ENCODE data around the gene ITGB6. TPM values are rescaled to one million over a fixed set of nuclear protein-coding genes. Genes with fewer than 3 reads are reported as not detected.
"Not testable (repeated sequence)": the region's sequence is repeated elsewhere in the genome, so short reads cannot be mapped to it uniquely, and the experiment has no call there.

The ITGB6 gene
- polyA plus RNA-seq, 2 of the 4 experiments (the other 2 are of a cell fraction) = 4.2 to 5.0 TPM

GRCh38 chr2:160125366-160125765 lies 74.7 kb downstream of the ITGB6 start:
- no peaks in the 10 kb centered on the region for H3K9me3 ChIP-seq
- no peak overlapping the region for H3K4me2 ChIP-seq
- DNase-seq (ENCODE audit: low read depth in 1 of 2, low spot score in 1 of 2) (no peak), ATAC-seq (no peak), FAIRE-seq (no peak)
- no peak overlapping the region for H3K27ac ChIP-seq
- CTCF ChIA-PET = interaction anchor here (1.2 to 1.6 kb wide), 2 partner anchors 16 to 23 kb away, joined by 4 to 5 read pairs; no protein-coding TSS in a partner anchor
- POLR2A ChIA-PET = no interaction called here
- TF ChIP-seq JUNB (IDR thresholded peaks at IDR 0.05) = no peak
- no peak for TF ChIP-seq MAZ (IDR thresholded peaks at IDR 0.05; ENCODE audit: borderline replicate concordance, low read depth, low read length)
- TF ChIP-seq E2F6 (IDR thresholded peaks at IDR 0.05; ENCODE audit: borderline replicate concordance, low read depth) = no peak
- no peak for TF ChIP-seq ZFP36 (IDR thresholded peaks at IDR 0.05; ENCODE audit: borderline replicate concordance, partially characterized antibody)
- no peak for TF ChIP-seq ZSCAN20 (CRISPR knock-in tag; IDR thresholded peaks at IDR 0.05)
- TF ChIP-seq EP300 (IDR thresholded peaks at IDR 0.05) = no peak
- TF ChIP-seq NR3C1 (IDR thresholded peaks at IDR 0.05) = no peak
- no peak for TF ChIP-seq FOSB (CRISPR knock-in tag; IDR thresholded peaks at IDR 0.05)
- no peak for TF ChIP-seq RFX5 (IDR thresholded peaks at IDR 0.05)
- no peak for TF ChIP-seq FOXS1 (CRISPR knock-in tag; IDR thresholded peaks at IDR 0.05)
- TF ChIP-seq CHD2 (IDR thresholded peaks at IDR 0.05; ENCODE audit: low read length, partially characterized antibody) = no peak
- no peak for TF ChIP-seq CBX8 (IDR thresholded peaks at IDR 0.05)
- TF ChIP-seq RARB (CRISPR knock-in tag; IDR thresholded peaks at IDR 0.05) = no peak
- TF ChIP-seq BCL3 (IDR thresholded peaks at IDR 0.05) = no peak
- no peak for TF ChIP-seq TP53 (CRISPR knock-in tag; IDR thresholded peaks at IDR 0.05)
- no peak for TF ChIP-seq POLR2AphosphoS2 (conservative IDR thresholded peaks at IDR 0.05; ENCODE audit: low read length)
- no peak for TF ChIP-seq RAD21 (conservative IDR thresholded peaks at IDR 0.05 in 1 of 2, IDR thresholded peaks at IDR 0.05 in 1 of 2)
- no peak for TF ChIP-seq GATA3 (IDR thresholded peaks at IDR 0.05; ENCODE audit: borderline replicate concordance)
- no peak for TF ChIP-seq PHF8 (IDR thresholded peaks at IDR 0.05; ENCODE audit: borderline replicate concordance, low read depth)
- TF ChIP-seq USF2 (IDR thresholded peaks at IDR 0.05) = no peak
- no peak overlapping the region for H3K4me3 ChIP-seq
- WGBS (ENCODE audit: missing lambda C conversion rate) = 99% methylated on average over 2 of the region's 2 CpGs
- H3K4me1 ChIP-seq = no peaks in the 10 kb centered on the region

GRCh38 chr2:160124571-160124970 lies 75.5 kb downstream of the ITGB6 start:
- DNase-seq (ENCODE audit: low read depth in 1 of 2, low spot score in 1 of 2) = no peak
- H3K4me1 ChIP-seq = no peaks in the 10 kb centered on the region
- ATAC-seq = no peak
- TF ChIP-seq TP53 (CRISPR knock-in tag; IDR thresholded peaks at IDR 0.05) (no peak), HMGXB4 (CRISPR knock-in tag; IDR thresholded peaks at IDR 0.05; ENCODE audit: borderline replicate concordance) (no peak), ZSCAN20 (CRISPR knock-in tag; IDR thresholded peaks at IDR 0.05) (no peak), EHMT2 (IDR thresholded peaks at IDR 0.05; ENCODE audit: low read depth) (no peak), POLR2A (IDR thresholded peaks at IDR 0.05; ENCODE audit: low read length) (no peak), RNF2 (IDR thresholded peaks at IDR 0.05; ENCODE audit: borderline replicate concordance, low read depth) (no peak), CTCF (IDR thresholded peaks at IDR 0.05) (no peak), EHF (CRISPR knock-in tag; IDR thresholded peaks at IDR 0.05) (no peak), CBX8 (IDR thresholded peaks at IDR 0.05) (no peak)
- 78% methylated on average over 1 of the region's 1 CpG for WGBS (ENCODE audit: missing lambda C conversion rate)
- no peak for FAIRE-seq
- H3K4me2 ChIP-seq = no peak overlapping the region
- ChIA-PET CTCF (interaction anchor here (1.2 to 1.6 kb wide), 2 partner anchors 15 to 24 kb away, joined by 4 to 5 read pairs; no protein-coding TSS in a partner anchor), POLR2A (no interaction called here)
- no peaks in the 10 kb centered on the region for H3K9me3 ChIP-seq
- H3K27ac ChIP-seq = no peak overlapping the region
- no peak overlapping the region for H3K4me3 ChIP-seq

GRCh38 chr2:160114721-160115120 lies 85.4 kb downstream of the ITGB6 start:
- H3K27ac ChIP-seq; ATAC-seq; H3K9me3 ChIP-seq; DNase-seq (ENCODE audit: low read depth in 1 of 2, low spot score in 1 of 2); FAIRE-seq; H3K4me3 ChIP-seq; CTCF ChIA-PET; H3K4me2 ChIP-seq; POLR2A ChIA-PET: not testable (repeated sequence)
- WGBS (ENCODE audit: missing lambda C conversion rate) = 78% methylated on average over 7 of the region's 8 CpGs
- H3K4me1 ChIP-seq = peaks cover 10% of the 10 kb centered on the region

All from A549 (cell line).